H9 (cell line): Measurements from ENCODE around the gene FSHR. TPM values are rescaled to one million over a fixed set of nuclear protein-coding genes. Genes with fewer than 3 reads are reported as not detected.

Source experiments
- DNase-seq: peaks from one replicate; pipeline ENCODE4 v3.0.0-alpha.2; 2017
- H2AFZ ChIP-seq: one replicate; pipeline ENCODE4 v1.6.1; 2013; ENCODE audit warnings: mild to moderate bottlenecking, low read length, control low read depth, moderate library complexity
- H2AK5ac ChIP-seq: 2 replicates; pipeline ENCODE4 v1.6.1; 2013; ENCODE audit warnings: low read length, control low read depth, mixed read lengths; ENCODE audit not compliant: insufficient read length
- H2BK120ac ChIP-seq: one replicate; pipeline ENCODE4 v1.6.1; 2013; ENCODE audit warnings: low read depth, mild to moderate bottlenecking, low read length, control low read depth, inconsistent platforms; ENCODE audit not compliant: poor library complexity, severe bottlenecking
- H2BK12ac ChIP-seq: 2 replicates; pipeline ENCODE4 v1.6.1; 2013; ENCODE audit warnings: low read length, control low read depth, mixed read lengths, low read depth; ENCODE audit not compliant: insufficient read length
- H2BK15ac ChIP-seq: 2 replicates; pipeline ENCODE4 v1.6.1; 2013; ENCODE audit warnings: low read depth, low read length, control low read depth
- H2BK20ac ChIP-seq: one replicate; pipeline ENCODE4 v1.6.1; 2013; ENCODE audit warnings: low read depth, mild to moderate bottlenecking, low read length, control low read depth, inconsistent platforms; ENCODE audit not compliant: poor library complexity, severe bottlenecking
- H2BK5ac ChIP-seq: 2 replicates; pipeline ENCODE4 v1.6.1; 2013; ENCODE audit warnings: low read length, control low read depth, mixed read lengths; ENCODE audit not compliant: insufficient read length
- H3K14ac ChIP-seq: 2 replicates; pipeline ENCODE4 v1.6.1; 2013; ENCODE audit warnings: low read length, control low read depth; ENCODE audit not compliant: insufficient read depth
- H3K18ac ChIP-seq: 2 replicates; pipeline ENCODE4 v1.6.1; 2013; ENCODE audit warnings: low read depth, mild to moderate bottlenecking, mixed read lengths, low read length, control low read depth; ENCODE audit not compliant: insufficient read length
- H3K23ac ChIP-seq: 2 replicates; pipeline ENCODE4 v1.6.1; 2013; ENCODE audit warnings: low read length, control low read depth, mixed read lengths, low read depth; ENCODE audit not compliant: insufficient read length
- H3K23me2 ChIP-seq: 2 replicates; pipeline ENCODE4 v1.6.1; 2013; ENCODE audit warnings: low read depth, mild to moderate bottlenecking, mixed read lengths, low read length, control low read depth; ENCODE audit not compliant: insufficient read length, poor library complexity, severe bottlenecking
- H3K27ac ChIP-seq: 2 replicates; pipeline ENCODE4 v1.5.1; 2013; ENCODE audit warnings: low read length, control low read depth, mixed read lengths, low read depth; ENCODE audit not compliant: insufficient read length
- H3K27me3 ChIP-seq: 2 replicates; pipeline ENCODE4 v1.6.1; 2013; ENCODE audit warnings: low read length, control low read depth, inconsistent platforms; ENCODE audit not compliant: insufficient read depth
- H3K4ac ChIP-seq: 2 replicates; pipeline ENCODE4 v1.6.1; 2013; ENCODE audit warnings: low read depth, mild to moderate bottlenecking, control low read depth, inconsistent platforms, low read length, moderate library complexity
- H3K4me1 ChIP-seq: 2 replicates; pipeline ENCODE4 v1.6.1; 2013; ENCODE audit warnings: low read length, control low read depth, inconsistent platforms; ENCODE audit not compliant: insufficient read depth
- H3K4me2 ChIP-seq: 2 replicates; pipeline ENCODE4 v1.6.1; 2013; ENCODE audit warnings: low read length, control low read depth, mixed read lengths; ENCODE audit not compliant: insufficient read length, insufficient read depth
- H3K56ac ChIP-seq: 2 replicates; pipeline ENCODE4 v1.6.1; 2013; ENCODE audit warnings: low read depth, mild to moderate bottlenecking, mixed read lengths, low read length, control low read depth; ENCODE audit not compliant: insufficient read length
- H3K79me1 ChIP-seq: 2 replicates; pipeline ENCODE4 v1.6.1; 2013; ENCODE audit warnings: low read depth, mild to moderate bottlenecking, moderate library complexity, low read length, control low read depth, inconsistent platforms; ENCODE audit not compliant: insufficient read depth, poor library complexity, severe bottlenecking
- H3K79me2 ChIP-seq: 2 replicates; pipeline ENCODE4 v1.6.1; 2013; ENCODE audit warnings: low read length, control low read depth, inconsistent platforms; ENCODE audit not compliant: insufficient read depth
- H3K9ac ChIP-seq: 2 replicates; pipeline ENCODE4 v1.6.1; 2013; ENCODE audit warnings: low read length, control low read depth, mixed read lengths; ENCODE audit not compliant: insufficient read length; ENCODE audit errors: extremely low read depth
- H3K9me3 ChIP-seq: one replicate; pipeline ENCODE4 v1.6.1; 2013; ENCODE audit warnings: low read depth, low read length, inconsistent platforms; ENCODE audit not compliant: control insufficient read depth
- H3T11ph ChIP-seq: one replicate; pipeline ENCODE4 v1.6.1; 2013; ENCODE audit warnings: mild to moderate bottlenecking, low read length, control low read depth, inconsistent platforms
- H4K20me1 ChIP-seq: one replicate; pipeline ENCODE4 v1.6.1; 2013; ENCODE audit not compliant: control insufficient read depth, insufficient read length, insufficient read depth
- H4K5ac ChIP-seq: 2 replicates; pipeline ENCODE4 v1.6.1; 2013; ENCODE audit warnings: low read depth, mild to moderate bottlenecking, mixed read lengths, low read length, control low read depth; ENCODE audit not compliant: insufficient read length
- H4K8ac ChIP-seq: replicated peaks from 2 replicates; pipeline ENCODE4 v1.6.1; 2013; ENCODE audit warnings: low read length, control low read depth, mixed read lengths, low read depth; ENCODE audit not compliant: insufficient read length
- H4K91ac ChIP-seq: 2 replicates; pipeline ENCODE4 v1.6.1; 2013; ENCODE audit warnings: low read depth, mild to moderate bottlenecking, moderate library complexity, mixed read lengths, low read length, control low read depth; ENCODE audit not compliant: insufficient read length
- H3K27ac Mint-ChIP-seq, 3 experiments: 2 replicates in 2 of 3; 3 replicates in 1 of 3; pipeline ENCODE4 v1.8.0; 2020 to 2021; ENCODE audit warnings: mixed read lengths in 3 of 3, mild to moderate bottlenecking in 1 of 3, moderate library complexity in 1 of 3
- H3K27me3 Mint-ChIP-seq: 2 replicates; pipeline ENCODE4 v1.8.0; 2021; ENCODE audit warnings: low read depth, mild to moderate bottlenecking, moderate library complexity, mixed read lengths
- H3K36me3 Mint-ChIP-seq, 3 experiments: 2 replicates in 2 of 3; 3 replicates in 1 of 3; pipeline ENCODE4 v1.8.0; 2020 to 2021; ENCODE audit warnings: low read depth in 3 of 3, mixed read lengths in 3 of 3; ENCODE audit not compliant: insufficient read depth in 1 of 3
- H3K4me1 Mint-ChIP-seq, 2 experiments: 2 replicates each; pipeline ENCODE4 v1.8.0; 2020; ENCODE audit warnings: mixed read lengths in 2 of 2
- H3K4me3 Mint-ChIP-seq, 2 experiments: 2 replicates in 1 of 2; 3 replicates in 1 of 2; pipeline ENCODE4 v1.8.0; 2020 to 2021; ENCODE audit warnings: mild to moderate bottlenecking in 2 of 2, mixed read lengths in 2 of 2, moderate library complexity in 1 of 2
- H3K9me3 Mint-ChIP-seq, 2 experiments: 2 replicates in 1 of 2; 3 replicates in 1 of 2; pipeline ENCODE4 v1.8.0; 2020; ENCODE audit warnings: mild to moderate bottlenecking in 2 of 2, mixed read lengths in 2 of 2, moderate library complexity in 1 of 2
- WGBS: extraction: QIAGEN DNeasy Blood & Tissue Kit; methylation state at CpG from one replicate; pipeline ENCODE4 v1.1.7; 2013; ENCODE audit warnings: missing lambda C conversion rate, low lambda C conversion rate, mixed read lengths; ENCODE audit not compliant: insufficient read length; ENCODE audit errors: extremely low coverage; 5-methylcytosine and 5-hydroxymethylcytosine counted together
- total RNA-seq: library from RNA; stranded (reverse); gene quantifications from 2 replicates; pipeline ENCODE4 v1.2.1, GENCODE V29; 2021
- TF ChIP-seq, protein P1 (sequence below): fragments of 200-600 bp; sonication (generic); conservative IDR thresholded peaks from 3 replicates; pipeline ENCODE4 v1.8.0; 2021; ENCODE audit warnings: antibody characterized with exemption, mild to moderate bottlenecking

Gene FSHR
- total RNA-seq, 1 experiment from 2014 or later, result not detected

GRCh38 chr2:49105506-49105905 is 48.8 kb downstream of the FSHR start:
- Histone ChIP-seq H3K4me2 (no peak overlapping the region), H3K9me3 (no peaks in the 10 kb centered on the region), H3K23me2 (no peaks in the 10 kb centered on the region), H3K4me1 (no peaks in the 10 kb centered on the region), H3K18ac (no peak overlapping the region), H3K27ac (no peak overlapping the region), H3T11ph (no peak overlapping the region), H2BK120ac (no peak overlapping the region), H4K20me1 (no peaks in the 10 kb centered on the region), H2BK15ac (no peak overlapping the region), H3K4ac (no peak overlapping the region), H3K56ac (no peak overlapping the region), H3K9ac (no peak overlapping the region), H4K8ac (no peak overlapping the region), H3K14ac (no peak overlapping the region), H3K79me1 (no peaks in the 10 kb centered on the region), H2BK5ac (no peak overlapping the region), H2BK20ac (no peak overlapping the region), H4K91ac (no peak overlapping the region), H2BK12ac (no peak overlapping the region), H2AFZ (no peak overlapping the region), H4K5ac (no peak overlapping the region), H3K79me2 (no peaks in the 10 kb centered on the region), H2AK5ac (no peak overlapping the region), H3K23ac (no peak overlapping the region), H3K27me3 (no peaks in the 10 kb centered on the region)
- no peak for DNase-seq
- WGBS, result no CpG with 5 or more reads among the region's 2 CpGs
- Mint-ChIP-seq H3K4me1 (no peaks in the 10 kb centered on the region), H3K36me3 (0 out of 7 replicates have a peak, but pooled peaks cover 0 to 1% (median 0%) of the 10 kb centered on the region in 3 experiments), H3K4me3 (no peak overlapping the region), H3K9me3 (no peaks in the 10 kb centered on the region), H3K27me3 (no peaks in the 10 kb centered on the region), H3K27ac (no peak overlapping the region)
- TF ChIP-seq, protein P1, sequence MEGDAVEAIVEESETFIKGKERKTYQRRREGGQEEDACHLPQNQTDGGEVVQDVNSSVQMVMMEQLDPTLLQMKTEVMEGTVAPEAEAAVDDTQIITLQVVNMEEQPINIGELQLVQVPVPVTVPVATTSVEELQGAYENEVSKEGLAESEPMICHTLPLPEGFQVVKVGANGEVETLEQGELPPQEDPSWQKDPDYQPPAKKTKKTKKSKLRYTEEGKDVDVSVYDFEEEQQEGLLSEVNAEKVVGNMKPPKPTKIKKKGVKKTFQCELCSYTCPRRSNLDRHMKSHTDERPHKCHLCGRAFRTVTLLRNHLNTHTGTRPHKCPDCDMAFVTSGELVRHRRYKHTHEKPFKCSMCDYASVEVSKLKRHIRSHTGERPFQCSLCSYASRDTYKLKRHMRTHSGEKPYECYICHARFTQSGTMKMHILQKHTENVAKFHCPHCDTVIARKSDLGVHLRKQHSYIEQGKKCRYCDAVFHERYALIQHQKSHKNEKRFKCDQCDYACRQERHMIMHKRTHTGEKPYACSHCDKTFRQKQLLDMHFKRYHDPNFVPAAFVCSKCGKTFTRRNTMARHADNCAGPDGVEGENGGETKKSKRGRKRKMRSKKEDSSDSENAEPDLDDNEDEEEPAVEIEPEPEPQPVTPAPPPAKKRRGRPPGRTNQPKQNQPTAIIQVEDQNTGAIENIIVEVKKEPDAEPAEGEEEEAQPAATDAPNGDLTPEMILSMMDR, result no peak
